GM18498 (cell line): ENCODE measurements around the gene SLC8A1.

ENCODE experiments used
- ATAC-seq: cut with Tn5 transposase; IDR thresholded peaks from one replicate; pipeline ENCODE4 v1.9.1; 2021; ENCODE audit warnings: mild to moderate bottlenecking, moderate library complexity; ENCODE audit not compliant: unreplicated experiment

Gene SLC8A1

GRCh38 chr2:40395169-40396073 lies 56.5 kb downstream of the SLC8A1 start:
- no peak for ATAC-seq

GRCh38 chr2:40394597-40394996 lies 57.3 kb downstream of the SLC8A1 start:
- ATAC-seq: no peak

GRCh38 chr2:40394031-40394430 lies 57.9 kb downstream of the SLC8A1 start:
- ATAC-seq: no peak

- ATAC-seq: no peak
Measured at GRCh38 chr2:40388161-40388560, 63.7 kb downstream of the SLC8A1 start.

GRCh38 chr2:40386177-40386576 lies 65.7 kb downstream of the SLC8A1 start:
- ATAC-seq: no peak

GRCh38 chr2:40384714-40385113 lies 67.2 kb downstream of the SLC8A1 start:
- ATAC-seq: no peak

- ATAC-seq: no peak
Measured at GRCh38 chr2:40384233-40384632, 67.7 kb downstream of the SLC8A1 start.

- ATAC-seq: no peak
Measured at GRCh38 chr2:40380721-40381120, 71.2 kb downstream of the SLC8A1 start.

GRCh38 chr2:40380041-40380440 lies 71.8 kb downstream of the SLC8A1 start:
- no peak for ATAC-seq

- no peak for ATAC-seq
Measured at GRCh38 chr2:40374543-40375240, 77.2 kb downstream of the SLC8A1 start.

GRCh38 chr2:40373111-40373510 lies 78.8 kb downstream of the SLC8A1 start:
- ATAC-seq: no peak

GRCh38 chr2:40372283-40372985 lies 79.5 kb downstream of the SLC8A1 start:
- ATAC-seq: no peak

- no peak for ATAC-seq
Measured at GRCh38 chr2:40371525-40372282, 80.2 kb downstream of the SLC8A1 start.

- ATAC-seq: no peak
Measured at GRCh38 chr2:40370007-40370395, 81.9 kb downstream of the SLC8A1 start.

GRCh38 chr2:40369267-40370006 lies 82.5 kb downstream of the SLC8A1 start:
- no peak for ATAC-seq

- no peak for ATAC-seq
Measured at GRCh38 chr2:40367652-40368051, 84.2 kb downstream of the SLC8A1 start.

- no peak for ATAC-seq
Measured at GRCh38 chr2:40367032-40367431, 84.9 kb downstream of the SLC8A1 start.

- no peak for ATAC-seq
Measured at GRCh38 chr2:40364151-40364874, 87.6 kb downstream of the SLC8A1 start.

GRCh38 chr2:40363631-40364030 lies 88.3 kb downstream of the SLC8A1 start:
- ATAC-seq: no peak
